ENCODE measurements around the gene ASF1A.

The ASF1A gene

DNA sequence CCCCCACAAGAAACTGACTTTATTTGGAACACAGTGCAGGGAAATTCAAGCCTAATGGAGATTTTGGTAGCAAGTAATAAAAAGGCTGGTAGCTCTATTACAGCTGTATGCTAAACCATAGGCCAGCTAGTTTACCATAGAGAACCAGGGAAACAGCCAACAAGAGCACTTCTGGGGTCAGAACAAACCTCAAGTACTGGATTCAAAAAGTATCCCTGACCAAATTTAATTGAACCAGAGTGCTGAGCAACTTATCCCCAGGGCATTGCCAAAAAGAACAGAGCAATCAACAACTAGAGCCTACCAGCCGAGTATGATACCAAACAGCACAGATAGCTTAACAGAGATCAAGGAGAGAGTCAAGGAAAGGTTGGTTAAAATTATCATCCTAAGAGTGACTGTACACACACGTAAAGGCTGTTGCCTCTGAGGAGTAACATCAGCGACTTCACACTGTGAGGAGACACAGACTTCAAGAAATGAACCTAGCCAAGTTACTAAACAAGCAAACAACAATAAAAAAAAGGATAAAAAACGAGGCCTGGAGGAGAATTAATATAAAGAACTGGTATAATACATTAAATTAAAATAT lies 11.5 kb upstream of the ASF1A start:
- DNase-seq, result no peak

DNA sequence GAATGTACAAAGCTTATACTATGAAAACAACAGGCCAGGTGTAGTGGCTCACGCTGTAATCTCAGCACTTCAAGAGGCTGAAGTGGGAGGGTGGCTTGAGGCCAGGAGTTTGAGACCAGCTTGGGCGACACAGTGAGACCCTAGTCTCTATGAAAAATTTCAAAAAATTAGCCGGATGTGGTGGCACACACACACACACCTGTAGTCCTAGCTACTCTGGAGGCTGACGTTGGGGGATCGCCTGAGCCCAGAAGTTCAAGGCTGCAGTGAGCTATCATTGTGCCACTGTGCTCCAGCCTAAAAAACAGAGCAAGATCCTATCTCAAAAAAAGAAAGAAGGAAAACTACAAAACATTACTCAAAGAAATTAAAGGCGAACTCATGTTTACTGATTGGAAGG lies 7.3 kb upstream of the ASF1A start:
- DNase-seq, result no peak

GRCh38 chr6:118889163-118889562 lies 4.8 kb upstream of the ASF1A start:
- DNase-seq, result no peak

GRCh38 chr6:118890997-118891790 lies 2.8 kb upstream of the ASF1A start:
- DNase-seq, result no peak

GRCh38 chr6:118892355-118892991 lies 1.5 kb upstream of the ASF1A start:
- no peak for DNase-seq

- peak; percentile 32 for DNase-seq
Observed at GRCh38 chr6:118893064-118893806, 717 bp upstream of the ASF1A start.

DNA sequence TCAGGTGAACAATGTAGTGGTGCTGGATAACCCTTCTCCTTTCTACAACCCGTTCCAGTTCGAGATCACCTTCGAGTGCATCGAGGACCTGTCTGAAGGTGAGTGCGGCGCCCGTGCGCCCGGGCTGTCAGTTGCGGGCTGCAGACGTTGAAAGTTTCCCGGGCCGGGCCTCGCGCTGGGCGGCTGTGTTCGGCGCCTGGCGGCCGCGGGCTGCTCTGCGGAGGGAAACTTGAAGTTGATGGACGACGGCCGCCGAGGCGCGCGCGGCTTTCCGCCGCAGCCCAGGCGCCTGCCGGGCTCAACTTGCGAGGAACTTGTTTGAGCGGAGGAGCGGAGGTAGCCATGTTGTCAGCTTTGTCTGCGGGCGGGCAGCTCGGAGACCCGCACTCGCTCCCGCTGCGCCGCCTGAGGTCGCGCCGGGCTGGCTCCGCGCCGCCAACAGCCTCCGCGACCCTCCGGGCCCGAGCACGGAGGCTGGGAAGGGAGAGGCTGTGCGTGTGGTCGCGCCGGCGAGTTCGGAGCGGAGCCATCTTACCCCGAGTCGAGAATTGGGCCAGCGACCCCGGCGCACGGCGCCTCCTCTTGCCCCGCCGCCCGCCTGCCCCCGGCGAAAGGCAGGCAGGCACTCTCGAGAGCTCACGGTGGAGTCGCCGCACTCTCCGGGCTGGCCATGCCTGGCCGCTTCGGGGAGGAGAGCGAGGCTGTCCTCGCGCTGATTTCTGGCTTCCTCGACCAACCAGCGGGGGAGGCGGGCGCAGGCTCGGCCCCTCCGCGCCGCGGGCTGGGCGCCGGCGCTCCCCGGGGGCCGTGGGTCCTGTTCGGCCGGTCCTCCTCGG lies 691 bp downstream of the ASF1A start:
- DNase-seq, result no peak

DNA sequence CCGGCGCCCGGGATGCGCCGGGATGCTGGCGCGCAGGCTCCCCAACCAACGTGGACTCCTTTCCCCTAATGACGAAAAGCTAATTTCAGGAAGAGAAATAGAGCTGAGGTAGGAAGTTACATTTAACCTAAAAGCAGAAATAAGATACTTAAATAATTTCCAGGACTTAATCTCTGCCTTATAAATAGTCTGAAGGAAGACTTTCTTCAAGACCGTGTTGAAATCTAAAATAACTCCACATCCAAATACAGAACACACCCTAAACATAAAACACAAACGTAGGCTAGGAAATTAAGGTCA lies 1.3 kb downstream of the ASF1A start:
- no peak for DNase-seq

GRCh38 chr6:118895859-118896258 lies 1.9 kb downstream of the ASF1A start:
- no peak for DNase-seq

GRCh38 chr6:118896339-118897136 lies 2.6 kb downstream of the ASF1A start:
- DNase-seq, result no peak

GRCh38 chr6:118897386-118897785 lies 3.4 kb downstream of the ASF1A start:
- no peak for DNase-seq

GRCh38 chr6:118899948-118900347 lies 6.0 kb downstream of the ASF1A start:
- no peak for DNase-seq

- DNase-seq, result no peak
Observed at GRCh38 chr6:118902726-118903125, 8.8 kb downstream of the ASF1A start.

- no peak for DNase-seq
Observed at GRCh38 chr6:118903138-118903537, 9.2 kb downstream of the ASF1A start.

DNA sequence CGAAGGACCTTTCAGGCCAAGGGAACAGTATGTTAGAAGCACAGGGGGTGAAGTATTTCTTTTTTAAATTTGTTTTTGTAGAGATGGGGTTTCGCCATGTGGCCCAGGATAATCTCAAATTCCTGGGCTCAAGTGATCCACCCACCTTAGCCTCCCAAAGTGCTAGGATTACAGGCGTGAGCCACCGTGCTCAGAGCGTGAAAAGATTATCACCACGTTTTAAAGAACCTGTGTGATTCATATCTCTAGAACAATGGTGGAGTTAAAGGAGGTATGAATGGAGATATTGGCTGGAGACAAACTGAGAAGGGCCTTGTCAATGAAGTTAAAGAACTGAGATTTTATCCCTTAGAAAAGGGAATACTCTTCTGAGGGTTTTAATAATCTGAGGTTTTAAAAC lies 9.7 kb downstream of the ASF1A start:
- DNase-seq, result no peak

- no peak for DNase-seq
Observed at GRCh38 chr6:118905084-118905483, 11.1 kb downstream of the ASF1A start.

DNA sequence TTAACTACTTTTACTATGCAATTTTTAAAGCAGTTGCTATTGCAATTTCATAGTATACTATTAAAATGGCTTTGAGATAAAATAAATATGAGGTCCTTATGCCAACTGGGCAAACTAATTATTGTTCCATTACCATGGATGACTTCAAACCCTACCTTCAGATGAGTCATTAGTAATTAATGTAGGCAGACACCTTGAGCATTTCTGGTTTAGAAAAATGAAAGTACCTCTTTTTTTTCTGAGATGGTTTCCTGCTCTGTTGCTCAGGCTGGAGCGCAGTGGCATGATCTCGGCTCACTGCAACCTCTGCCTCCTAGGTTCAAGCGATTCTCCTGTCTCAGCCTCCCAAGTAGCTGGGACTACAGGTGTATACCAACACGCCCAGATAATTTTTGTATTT lies 11.9 kb downstream of the ASF1A start:
- DNase-seq, result no peak

DNA sequence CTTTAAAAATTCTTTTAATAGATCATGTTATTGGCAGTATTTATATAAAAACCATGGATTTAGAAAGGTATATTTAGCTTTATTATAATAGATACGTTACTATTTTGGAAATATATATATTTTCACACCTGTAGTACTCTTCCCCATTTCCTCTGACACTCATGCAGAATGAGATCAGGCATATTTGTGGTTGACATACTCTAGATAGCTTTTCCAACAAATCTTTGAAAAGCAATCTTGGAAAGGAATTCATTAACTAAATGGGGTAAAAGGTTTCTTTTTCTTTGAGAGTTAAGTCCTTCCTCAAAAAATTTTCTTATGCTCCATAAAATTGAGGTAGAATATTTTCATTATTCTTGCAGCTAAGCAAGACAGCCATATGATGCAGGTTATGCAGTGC lies 14.5 kb downstream of the ASF1A start:
- no peak for DNase-seq

DNA sequence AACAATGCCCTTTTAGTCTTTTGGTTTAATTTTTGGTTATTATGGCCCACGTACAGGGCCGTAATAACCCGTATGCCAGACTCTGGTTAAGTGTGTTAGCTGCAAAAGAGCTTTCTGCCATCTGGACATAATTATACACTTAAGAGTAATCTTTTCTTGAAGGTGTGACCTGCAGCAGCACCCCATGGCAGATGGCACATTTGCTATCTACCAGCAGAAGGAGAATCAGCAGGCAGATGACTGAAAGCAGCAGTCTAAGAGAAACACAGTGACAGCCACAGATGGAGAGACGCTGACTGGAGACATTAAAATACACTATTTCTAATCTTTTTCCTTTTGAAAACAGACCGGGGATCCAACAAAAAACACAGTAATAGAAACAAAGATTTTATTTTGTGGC lies 18.7 kb downstream of the ASF1A start:
- DNase-seq, result no peak

DNA sequence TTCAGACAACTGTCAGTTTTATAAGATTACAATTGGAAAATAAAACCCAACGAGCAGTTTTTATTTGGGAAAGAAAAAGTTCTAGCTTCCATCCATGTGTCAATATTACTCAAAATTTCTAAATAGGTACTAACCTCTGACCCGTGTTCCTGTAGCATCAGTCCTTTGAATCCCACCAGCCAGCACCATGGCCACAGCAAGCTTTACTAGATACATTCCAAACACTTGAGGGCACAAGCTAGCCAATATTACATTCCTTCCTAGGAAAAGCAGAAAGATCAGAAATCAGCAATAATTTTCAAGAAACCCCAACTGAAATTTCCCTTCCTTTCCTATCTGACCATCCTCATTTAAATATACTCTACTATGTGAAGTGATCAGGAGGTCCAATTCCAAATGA lies 19.2 kb downstream of the ASF1A start:
- DNase-seq, result no peak

- DNase-seq, result no peak
Observed at GRCh38 chr6:118914598-118914997, 20.6 kb downstream of the ASF1A start.
